Measurements from ENCODE around the gene LRRN2. TPM values are rescaled to one million over a fixed set of nuclear protein-coding genes. Genes with fewer than 3 reads are reported as not detected.

LRRN2 gene
- total and polyA plus RNA-seq, 9 donors = 0.23 to 9.7 (median 3.7) TPM

DNA sequence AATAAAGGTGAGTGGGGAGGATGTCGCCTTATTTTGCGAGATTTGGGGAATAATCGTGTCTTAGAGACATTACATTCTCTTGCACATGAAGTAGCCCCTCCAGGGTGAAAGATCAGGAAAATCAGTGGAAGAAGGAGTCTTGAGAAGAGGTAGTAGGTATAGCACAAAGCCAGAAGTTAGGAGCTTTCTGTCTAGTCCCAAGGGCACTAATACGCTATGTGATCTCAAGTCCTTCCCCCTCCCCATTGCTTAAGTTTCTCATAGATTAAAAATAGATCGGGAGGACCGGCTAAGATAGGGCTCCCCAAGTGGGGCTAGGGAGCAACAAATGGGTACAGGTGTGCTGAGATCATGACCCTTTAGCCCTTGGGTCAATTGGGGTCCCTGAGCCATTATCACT, 13.5 kb downstream of the LRRN2 start:
- no peak for TF ChIP-seq POLR2A (IDR thresholded peaks at IDR 0.05)
- no peak for TF ChIP-seq EP300 (IDR thresholded peaks at IDR 0.05)
- TF ChIP-seq, protein P1, sequence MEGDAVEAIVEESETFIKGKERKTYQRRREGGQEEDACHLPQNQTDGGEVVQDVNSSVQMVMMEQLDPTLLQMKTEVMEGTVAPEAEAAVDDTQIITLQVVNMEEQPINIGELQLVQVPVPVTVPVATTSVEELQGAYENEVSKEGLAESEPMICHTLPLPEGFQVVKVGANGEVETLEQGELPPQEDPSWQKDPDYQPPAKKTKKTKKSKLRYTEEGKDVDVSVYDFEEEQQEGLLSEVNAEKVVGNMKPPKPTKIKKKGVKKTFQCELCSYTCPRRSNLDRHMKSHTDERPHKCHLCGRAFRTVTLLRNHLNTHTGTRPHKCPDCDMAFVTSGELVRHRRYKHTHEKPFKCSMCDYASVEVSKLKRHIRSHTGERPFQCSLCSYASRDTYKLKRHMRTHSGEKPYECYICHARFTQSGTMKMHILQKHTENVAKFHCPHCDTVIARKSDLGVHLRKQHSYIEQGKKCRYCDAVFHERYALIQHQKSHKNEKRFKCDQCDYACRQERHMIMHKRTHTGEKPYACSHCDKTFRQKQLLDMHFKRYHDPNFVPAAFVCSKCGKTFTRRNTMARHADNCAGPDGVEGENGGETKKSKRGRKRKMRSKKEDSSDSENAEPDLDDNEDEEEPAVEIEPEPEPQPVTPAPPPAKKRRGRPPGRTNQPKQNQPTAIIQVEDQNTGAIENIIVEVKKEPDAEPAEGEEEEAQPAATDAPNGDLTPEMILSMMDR (IDR thresholded peaks at IDR 0.05) = no peak
- no peaks in the 10 kb centered on the region for H3K27me3 ChIP-seq
- no peak overlapping the region for H3K27ac ChIP-seq
- no peak overlapping the region for H3K4me3 ChIP-seq
- H3K36me3 ChIP-seq = no peaks in the 10 kb centered on the region
- no peaks in the 10 kb centered on the region for H3K9me3 ChIP-seq
- 92 to 94% (median 93%) methylated on average over 6 of the region's 6 CpGs for WGBS, 3 donors
- no peak for DNase-seq
- H3K4me1 ChIP-seq (ENCODE audit: insufficient read depth) = peaks cover 1% of the 10 kb centered on the region
- intact Hi-C loops (cut with DNase I) = no loop called here

DNA sequence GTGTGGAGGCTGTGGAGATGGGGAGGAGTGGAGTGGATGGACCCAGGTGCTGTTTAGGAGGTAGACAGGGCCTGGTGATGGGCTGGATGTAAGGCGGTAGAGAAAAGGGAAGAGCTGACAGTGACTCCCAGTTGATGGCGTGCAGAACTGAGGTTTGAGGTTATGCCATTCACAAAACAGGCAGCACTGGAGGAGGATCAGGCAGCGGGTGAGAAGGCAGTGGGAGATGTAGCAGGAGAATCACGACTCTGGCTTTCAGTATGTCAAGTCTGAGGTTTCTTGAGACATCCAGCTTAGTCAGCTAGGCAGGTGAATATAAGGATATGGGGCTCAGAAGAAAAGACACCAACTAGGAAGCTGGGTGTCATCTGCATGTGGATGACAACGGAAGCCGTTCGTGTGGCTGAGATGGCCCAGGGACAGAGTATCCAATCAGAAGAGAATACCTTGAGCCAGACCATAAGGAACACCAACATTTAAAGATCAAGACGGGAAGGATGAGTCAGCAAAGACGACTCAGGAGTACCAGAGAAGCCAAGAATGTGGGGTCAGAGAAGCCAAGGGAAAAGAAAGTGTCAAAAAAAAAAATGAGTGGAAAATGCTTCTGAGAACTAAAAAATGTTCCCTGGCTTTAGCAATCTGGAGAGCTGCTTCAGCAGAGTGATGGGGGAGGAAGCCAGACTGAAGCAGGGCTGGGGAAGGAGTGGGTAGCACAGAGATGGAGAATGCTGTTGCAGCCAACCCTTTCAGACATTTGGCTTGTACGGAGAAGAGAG, 15.2 kb downstream of the LRRN2 start:
- no peaks in the 10 kb centered on the region for H3K9me3 ChIP-seq
- H3K4me1 ChIP-seq (ENCODE audit: insufficient read depth) = peaks cover 1% of the 10 kb centered on the region
- no peaks in the 10 kb centered on the region for H3K27me3 ChIP-seq
- DNase-seq = no peak
- no peaks in the 10 kb centered on the region for H3K36me3 ChIP-seq
- no peak overlapping the region for H3K27ac ChIP-seq
- TF ChIP-seq, protein P1 (IDR thresholded peaks at IDR 0.05) = no peak
- TF ChIP-seq POLR2A (IDR thresholded peaks at IDR 0.05) = no peak
- no peak for TF ChIP-seq EP300 (IDR thresholded peaks at IDR 0.05)
- intact Hi-C loops (cut with DNase I) = no loop called here
- WGBS, 3 donors = 37 to 42% (median 37%) methylated on average over 10 of the region's 10 CpGs
- H3K4me3 ChIP-seq = no peak overlapping the region

DNA sequence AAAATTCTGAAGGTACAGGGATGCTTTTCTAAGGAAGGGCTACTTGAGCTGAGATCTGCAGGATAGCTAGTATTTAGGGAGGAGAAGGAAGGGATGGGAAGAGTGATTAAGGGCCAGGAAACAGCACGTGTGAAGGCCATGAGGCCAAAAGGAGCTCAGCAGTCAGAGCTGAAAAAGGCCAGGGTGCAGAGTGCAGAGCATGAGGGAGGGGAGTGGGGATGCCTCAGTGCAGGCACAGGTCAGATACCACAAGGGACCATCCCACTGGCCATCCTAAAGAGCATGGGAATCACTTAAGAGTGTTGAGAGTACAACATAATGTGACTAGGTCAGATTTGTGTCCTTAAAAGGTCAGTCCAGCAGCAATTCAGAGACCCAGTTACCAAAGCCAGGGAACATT, 16.0 kb downstream of the LRRN2 start:
- WGBS, 3 donors = 0 to 34% (median 4%) methylated on average over 1 of the region's 1 CpG
- intact Hi-C loops (cut with DNase I) = no loop called here
- Histone ChIP-seq H3K36me3 (no peaks in the 10 kb centered on the region), H3K27me3 (no peaks in the 10 kb centered on the region), H3K4me1 (ENCODE audit: insufficient read depth) (peaks cover 1% of the 10 kb centered on the region), H3K4me3 (no peak overlapping the region), H3K27ac (no peak overlapping the region), H3K9me3 (no peaks in the 10 kb centered on the region)
- DNase-seq = no peak
- TF ChIP-seq POLR2A (IDR thresholded peaks at IDR 0.05) (no peak), EP300 (IDR thresholded peaks at IDR 0.05) (no peak)
- TF ChIP-seq, protein P1 (IDR thresholded peaks at IDR 0.05) = no peak

DNA sequence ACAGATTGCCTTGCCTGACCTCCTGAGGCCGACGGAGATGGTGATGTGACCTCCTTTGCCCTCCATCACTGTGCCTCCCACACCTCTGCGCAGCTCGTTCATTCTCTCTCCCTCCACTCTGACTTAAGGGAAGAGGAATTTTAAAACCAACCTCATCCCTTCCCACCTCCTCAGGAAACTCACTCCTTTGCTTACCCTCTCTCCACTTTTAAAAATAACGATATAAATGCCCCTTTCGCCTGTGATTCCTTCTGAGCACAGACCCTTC, 21.2 kb downstream of the LRRN2 start:
- DNase-seq = no peak
- 69 to 78% (median 74%) methylated on average over 6 of the region's 6 CpGs for WGBS, 3 donors

GRCh38 chr1:204663644-204664383, 21.7 kb downstream of the LRRN2 start:
- H3K27me3 ChIP-seq = no peaks in the 10 kb centered on the region
- H3K36me3 ChIP-seq = no peaks in the 10 kb centered on the region
- no peaks in the 10 kb centered on the region for H3K4me1 ChIP-seq (ENCODE audit: insufficient read depth)
- WGBS, 3 donors = 77 to 86% (median 85%) methylated on average over 14 to 15 of the region's 15 CpGs
- H3K27ac ChIP-seq = no peak overlapping the region
- no peak for DNase-seq
- TF ChIP-seq EP300 (IDR thresholded peaks at IDR 0.05) (no peak), POLR2A (IDR thresholded peaks at IDR 0.05) (no peak)
- TF ChIP-seq, protein P1 (IDR thresholded peaks at IDR 0.05) = no peak
- H3K9me3 ChIP-seq = no peaks in the 10 kb centered on the region
- intact Hi-C loops (cut with DNase I) = no loop called here
- H3K4me3 ChIP-seq = no peak overlapping the region

More for the DNA sequence above, 21.2 kb downstream of the LRRN2 start:
- Histone ChIP-seq H3K36me3 (no peaks in the 10 kb centered on the region), H3K27me3 (no peaks in the 10 kb centered on the region), H3K9me3 (no peaks in the 10 kb centered on the region), H3K4me3 (no peak overlapping the region), H3K4me1 (ENCODE audit: insufficient read depth) (no peaks in the 10 kb centered on the region), H3K27ac (no peak overlapping the region)
- no peak for TF ChIP-seq POLR2A (IDR thresholded peaks at IDR 0.05)
- intact Hi-C loops (cut with DNase I) = no loop called here
